Astrocyte (in vitro differentiated cells and primary cell): Measurements from ENCODE around the gene COG5. TPM values are rescaled to one million over a fixed set of nuclear protein-coding genes. Genes with fewer than 3 reads are reported as not detected.

Experiments
- DNase-seq: peaks from one replicate; pipeline ENCODE4 v3.0.0-alpha.2; 2010; ENCODE audit warnings: low read depth
- FAIRE-seq: peaks from 2 replicates; lab custom pipeline; 2011; peaks lifted over from hg19 to GRCh38; lab: Jason Lieb, UNC
- H2AFZ ChIP-seq: 2 replicates; pipeline ENCODE4 v1.6.0; 2012; ENCODE audit warnings: low read depth, low read length, inconsistent platforms
- H3K27ac ChIP-seq: 2 replicates; pipeline ENCODE4 v1.5.1; 2011; ENCODE audit warnings: low read depth, low read length, inconsistent platforms
- H3K27me3 ChIP-seq: 2 replicates; pipeline ENCODE4 v1.6.0; 2011; ENCODE audit warnings: low read length, inconsistent platforms; ENCODE audit not compliant: insufficient read depth
- H3K36me3 ChIP-seq: 2 replicates; pipeline ENCODE4 v1.5.1; 2011; ENCODE audit warnings: low read length, inconsistent platforms; ENCODE audit not compliant: insufficient read depth
- H3K4me1 ChIP-seq: 2 replicates; pipeline ENCODE4 v1.5.1; 2011; ENCODE audit warnings: low read length, inconsistent platforms; ENCODE audit not compliant: insufficient read depth
- H3K4me2 ChIP-seq: 2 replicates; pipeline ENCODE4 v1.6.0; 2012; ENCODE audit warnings: low read length, inconsistent platforms
- H3K4me3 ChIP-seq: 2 replicates; pipeline ENCODE4 v1.5.1; 2011; ENCODE audit warnings: low read depth, mild to moderate bottlenecking, low read length, inconsistent platforms; ENCODE audit not compliant: insufficient read depth
- H3K79me2 ChIP-seq: 2 replicates; pipeline ENCODE4 v1.6.0; 2012; ENCODE audit warnings: mild to moderate bottlenecking, low read length, inconsistent platforms; ENCODE audit not compliant: insufficient read depth
- H3K9ac ChIP-seq: 2 replicates; pipeline ENCODE4 v1.6.0; 2012; ENCODE audit warnings: mild to moderate bottlenecking, low read length, inconsistent platforms
- H3K9me3 ChIP-seq: 2 replicates; pipeline ENCODE4 v1.5.1; 2012; ENCODE audit warnings: low read depth, mild to moderate bottlenecking, low read length, inconsistent platforms; ENCODE audit not compliant: insufficient read depth
- H4K20me1 ChIP-seq: 2 replicates; pipeline ENCODE4 v1.6.0; 2012; ENCODE audit warnings: low read length, inconsistent platforms; ENCODE audit not compliant: insufficient read depth
- H3K27ac Mint-ChIP-seq: one replicate; pipeline ENCODE4 v1.8.0; 2021; ENCODE audit warnings: mild to moderate bottlenecking, mixed read lengths; ENCODE audit not compliant: unreplicated experiment
- H3K27me3 Mint-ChIP-seq: one replicate; pipeline ENCODE4 v1.8.0; 2021; ENCODE audit warnings: low read depth, mixed read lengths; ENCODE audit not compliant: unreplicated experiment
- H3K36me3 Mint-ChIP-seq: one replicate; pipeline ENCODE4 v1.8.0; 2021; ENCODE audit warnings: low read depth, mixed read lengths; ENCODE audit not compliant: unreplicated experiment
- H3K4me1 Mint-ChIP-seq: one replicate; pipeline ENCODE4 v1.8.0; 2021; ENCODE audit warnings: low read depth, mixed read lengths; ENCODE audit not compliant: unreplicated experiment
- H3K4me3 Mint-ChIP-seq: one replicate; pipeline ENCODE4 v1.8.0; 2021; ENCODE audit warnings: mild to moderate bottlenecking, moderate library complexity, mixed read lengths; ENCODE audit not compliant: unreplicated experiment
- H3K9me3 Mint-ChIP-seq: one replicate; pipeline ENCODE4 v1.8.0; 2021; ENCODE audit warnings: mild to moderate bottlenecking, mixed read lengths; ENCODE audit not compliant: unreplicated experiment
- CTCF ChIP-seq: IDR thresholded peaks from 2 replicates; pipeline ENCODE4 v1.5.1; 2011; ENCODE audit warnings: low read depth, mild to moderate bottlenecking, inconsistent platforms, low read length, moderate library complexity; ENCODE audit not compliant: insufficient read depth
- EZH2 ChIP-seq: IDR thresholded peaks from 2 replicates; pipeline ENCODE4 v1.6.1; 2012; ENCODE audit warnings: mild to moderate bottlenecking, low read length, inconsistent platforms; ENCODE audit not compliant: insufficient read depth
- total RNA-seq: library from RNA; stranded (reverse); gene quantifications from 2 replicates; pipeline ENCODE4 v1.2.1, GENCODE V29; 2021

Gene COG5
- total RNA-seq, 1 donor from 2014 or later, result 57.1 TPM

- no peak for TF ChIP-seq EZH2
- no peak for TF ChIP-seq CTCF
- H3K4me3 Mint-ChIP-seq, result no peak overlapping the region
- no peak overlapping the region for H3K27ac Mint-ChIP-seq
- no peaks in the 10 kb centered on the region for H3K27me3 Mint-ChIP-seq
- Histone ChIP-seq H3K4me2 (no peak overlapping the region), H3K4me3 (no peak overlapping the region), H3K4me1 (no peaks in the 10 kb centered on the region), H3K27ac (no peak overlapping the region), H4K20me1 (no peaks in the 10 kb centered on the region), H2AFZ (no peak overlapping the region), H3K9ac (no peak overlapping the region), H3K27me3 (no peaks in the 10 kb centered on the region), H3K36me3 (no peaks in the 10 kb centered on the region), H3K79me2 (no peaks in the 10 kb centered on the region), H3K9me3 (no peaks in the 10 kb centered on the region)
- peaks cover 8% of the 10 kb centered on the region for H3K9me3 Mint-ChIP-seq
- H3K36me3 Mint-ChIP-seq, result peaks cover 33% of the 10 kb centered on the region
- FAIRE-seq (no peak), DNase-seq (no peak)
- H3K4me1 Mint-ChIP-seq, result no peaks in the 10 kb centered on the region
Measured at GRCh38 chr7:107242267-107242666, 321.5 kb downstream of the COG5 start.

- H3K4me2 ChIP-seq, result no peak overlapping the region
- FAIRE-seq (no peak), DNase-seq (no peak)
- H2AFZ ChIP-seq, result no peak overlapping the region
- no peak overlapping the region for H3K27ac ChIP-seq
- no peaks in the 10 kb centered on the region for H3K36me3 ChIP-seq
- H3K9me3 Mint-ChIP-seq, result no peaks in the 10 kb centered on the region
- peaks cover 23% of the 10 kb centered on the region for H3K4me1 Mint-ChIP-seq
- H3K4me3 ChIP-seq, result no peak overlapping the region
- no peaks in the 10 kb centered on the region for H3K27me3 ChIP-seq
- no peak overlapping the region for H3K27ac Mint-ChIP-seq
- no peak overlapping the region for H3K9ac ChIP-seq
- no peaks in the 10 kb centered on the region for H4K20me1 ChIP-seq
- no peaks in the 10 kb centered on the region for H3K79me2 ChIP-seq
- TF ChIP-seq EZH2 (no peak), CTCF (no peak)
- H3K9me3 ChIP-seq, result no peaks in the 10 kb centered on the region
- H3K36me3 Mint-ChIP-seq, result no peaks in the 10 kb centered on the region
- H3K4me1 ChIP-seq, result peaks cover 6% of the 10 kb centered on the region
- H3K4me3 Mint-ChIP-seq, result no peak overlapping the region
- H3K27me3 Mint-ChIP-seq, result no peaks in the 10 kb centered on the region
Measured at GRCh38 chr7:107237451-107237850, 326.3 kb downstream of the COG5 start.

GRCh38 chr7:107236862-107237261 is 326.9 kb downstream of the COG5 start:
- Histone ChIP-seq H3K27ac (no peak overlapping the region), H4K20me1 (no peaks in the 10 kb centered on the region), H3K9ac (no peak overlapping the region), H3K27me3 (no peaks in the 10 kb centered on the region), H3K4me1 (peaks cover 6% of the 10 kb centered on the region), H3K79me2 (no peaks in the 10 kb centered on the region), H3K4me2 (no peak overlapping the region), H3K9me3 (no peaks in the 10 kb centered on the region), H3K36me3 (no peaks in the 10 kb centered on the region), H2AFZ (no peak overlapping the region), H3K4me3 (no peak overlapping the region)
- no peak for DNase-seq
- Mint-ChIP-seq H3K27me3 (no peaks in the 10 kb centered on the region), H3K36me3 (no peaks in the 10 kb centered on the region), H3K9me3 (no peaks in the 10 kb centered on the region), H3K27ac (no peak overlapping the region), H3K4me1 (peaks cover 26% of the 10 kb centered on the region), H3K4me3 (no peak overlapping the region)
- TF ChIP-seq EZH2 (no peak), CTCF (no peak)
- no peak for FAIRE-seq
